DMS 273 (cell line): ENCODE results near the gene FBRS.
"Not testable (repeated sequence)": the region's sequence is repeated elsewhere in the genome, so short reads cannot be mapped to it uniquely, and the experiment has no call there.

Experiments used
- DNase-seq: peaks from one replicate; lab custom pipeline; 2025; ENCODE audit not compliant: unreplicated experiment; lab: John Stamatoyannopoulos, UW

The FBRS gene

GRCh38 chr16:30698139-30698815 is 40.0 kb downstream of the FBRS start:
- peak; percentile 97 for DNase-seq

DNA sequence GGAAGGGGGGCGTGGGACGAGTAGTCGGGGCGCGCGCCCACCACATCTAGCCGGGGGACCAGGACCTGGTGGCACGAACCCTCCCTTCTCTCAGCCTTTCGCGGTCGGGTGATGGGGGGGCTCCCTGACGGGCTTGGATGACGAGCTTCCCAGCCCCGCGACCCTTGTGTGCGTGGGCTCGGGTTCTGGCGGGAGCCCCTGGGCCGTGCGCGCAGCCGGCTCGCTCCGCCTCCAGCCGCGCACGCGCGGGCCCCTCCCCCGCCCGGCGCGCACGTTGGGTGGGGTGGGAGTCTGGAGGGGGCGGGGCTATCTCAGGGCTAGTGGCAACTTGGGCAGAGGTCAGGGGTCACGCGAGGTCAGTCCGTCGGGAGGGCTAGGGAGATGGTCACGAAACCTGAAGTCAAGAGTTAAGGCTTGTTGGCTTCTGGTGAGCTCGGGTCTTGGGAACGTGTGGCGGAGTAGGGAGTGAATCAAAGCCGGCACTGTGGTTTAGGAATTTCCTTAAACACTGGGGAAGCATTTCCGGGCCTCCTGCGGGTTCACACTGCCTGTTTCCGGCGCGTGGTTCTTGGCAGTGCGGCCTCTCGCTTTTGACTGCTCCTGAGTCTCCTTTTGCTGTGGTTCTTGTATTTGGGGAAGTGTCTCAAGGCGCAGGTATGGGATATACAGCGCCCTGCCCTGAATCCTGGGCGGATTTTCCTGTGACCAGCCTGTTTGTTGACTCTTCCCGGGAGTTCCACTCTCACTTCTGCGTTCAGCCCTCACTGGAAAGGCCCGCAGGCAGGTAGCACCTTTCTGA is 40.8 kb downstream of the FBRS start, which contains the start of gene SRCAP:
TSS of gene SRCAP (plus strand) at position 356 of the 799 bp plus-strand sequence. CDS start 1,654 bp downstream, outside the sequence.
- DNase-seq, result peak; percentile 93

- no peak for DNase-seq
Measured at GRCh38 chr16:30699615-30700099, 41.4 kb downstream of the FBRS start.

GRCh38 chr16:30700491-30700890 is 42.3 kb downstream of the FBRS start:
- no peak for DNase-seq

DNA sequence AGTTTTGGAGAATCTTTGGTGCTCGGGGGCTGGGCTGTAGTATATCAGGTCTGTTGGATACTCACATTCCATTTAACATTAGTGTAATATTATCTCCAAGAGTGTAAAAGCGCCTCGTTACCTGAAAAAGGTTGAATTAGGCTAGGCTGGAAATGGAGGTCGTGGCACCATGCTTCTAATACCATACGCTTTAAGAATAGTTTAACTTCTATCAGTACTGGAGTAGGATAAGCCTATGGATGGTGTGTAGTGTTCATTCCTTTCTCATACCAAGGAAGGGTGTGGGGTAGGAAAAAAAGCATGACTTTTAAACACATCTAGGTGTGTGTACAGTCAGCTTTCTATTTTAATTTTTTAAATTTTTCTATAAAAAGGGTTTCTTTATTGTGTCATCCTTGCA is 42.7 kb downstream of the FBRS start:
- DNase-seq, result no peak

GRCh38 chr16:30703071-30703470 is 44.8 kb downstream of the FBRS start:
- not testable (repeated sequence) for DNase-seq

DNA sequence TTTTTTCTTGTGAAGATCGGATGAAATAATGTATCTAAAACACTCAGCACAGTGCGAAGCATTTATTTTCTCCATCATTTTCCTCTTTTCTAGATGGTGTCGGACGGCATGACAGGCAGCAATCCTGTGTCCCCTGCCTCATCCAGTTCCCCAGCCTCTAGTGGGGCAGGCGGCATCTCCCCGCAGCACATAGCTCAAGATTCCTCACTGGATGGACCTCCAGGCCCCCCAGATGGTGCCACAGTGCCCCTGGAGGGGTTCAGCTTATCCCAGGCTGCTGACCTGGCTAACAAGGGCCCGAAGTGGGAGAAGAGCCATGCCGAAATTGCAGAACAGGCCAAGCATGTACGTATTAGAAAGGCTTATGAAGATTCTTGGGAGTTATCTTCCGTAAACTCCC is 45.7 kb downstream of the FBRS start:
- no peak for DNase-seq

DNA sequence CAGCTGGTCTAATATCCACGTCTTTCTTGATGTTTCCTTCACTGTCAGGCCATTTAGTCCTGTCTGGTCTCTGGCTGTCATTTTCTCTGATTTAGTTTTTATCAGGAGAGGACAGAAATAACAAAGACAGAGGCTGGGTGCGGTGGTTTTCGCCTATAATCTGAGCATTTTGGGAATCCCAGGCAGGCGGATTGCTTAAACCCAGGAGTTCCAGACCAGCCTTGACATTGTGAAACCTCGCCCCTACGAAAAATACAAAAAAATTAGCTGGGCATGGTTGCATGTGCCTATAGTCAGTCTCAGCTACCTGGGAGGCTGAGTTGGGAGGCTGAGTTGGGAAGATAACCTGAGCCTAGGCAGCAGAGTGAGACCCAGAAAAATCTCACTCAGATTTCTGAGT is 47.8 kb downstream of the FBRS start:
- no peak for DNase-seq

GRCh38 chr16:30710971-30711370 is 52.7 kb downstream of the FBRS start:
- DNase-seq, result no peak

DNA sequence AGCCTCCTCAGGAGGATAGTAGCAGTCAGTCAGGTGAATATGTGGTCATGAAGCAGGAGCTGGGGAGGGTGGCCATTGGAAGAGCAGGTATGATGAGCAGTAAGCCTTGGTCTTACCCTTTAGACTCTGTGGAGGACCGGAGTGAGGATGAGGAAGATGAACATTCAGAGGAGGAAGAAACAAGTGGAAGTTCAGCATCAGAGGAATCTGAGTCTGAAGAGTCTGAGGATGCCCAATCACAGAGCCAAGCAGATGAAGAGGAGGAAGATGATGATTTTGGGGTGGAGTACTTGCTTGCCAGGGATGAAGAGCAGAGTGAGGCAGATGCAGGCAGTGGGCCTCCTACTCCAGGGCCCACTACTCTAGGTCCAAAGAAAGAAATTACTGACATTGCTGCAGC is 53.5 kb downstream of the FBRS start:
- DNase-seq, result no peak

GRCh38 chr16:30715750-30716445 is 57.7 kb downstream of the FBRS start:
- DNase-seq, result no peak

- DNase-seq, result no peak
Measured at GRCh38 chr16:30720086-30720485, 61.9 kb downstream of the FBRS start.
